GM12892 (cell line): ENCODE measurements around the gene TMEM139.

Experiments used
- POLR2A ChIP-seq: IDR thresholded peaks from 2 replicates; pipeline ENCODE4 v1.6.1; 2011; ENCODE audit warnings: low read depth, low read length, control low read depth
- POLR2AphosphoS5 ChIP-seq: IDR thresholded peaks from 2 replicates; pipeline ENCODE4 v1.6.1; 2011; ENCODE audit warnings: low read depth, low read length, control low read depth
- TAF1 ChIP-seq: IDR thresholded peaks from 2 replicates; pipeline ENCODE4 v1.6.1; 2011; ENCODE audit warnings: low read depth, mild to moderate bottlenecking, control low read depth, low read length, borderline replicate concordance

DNA sequence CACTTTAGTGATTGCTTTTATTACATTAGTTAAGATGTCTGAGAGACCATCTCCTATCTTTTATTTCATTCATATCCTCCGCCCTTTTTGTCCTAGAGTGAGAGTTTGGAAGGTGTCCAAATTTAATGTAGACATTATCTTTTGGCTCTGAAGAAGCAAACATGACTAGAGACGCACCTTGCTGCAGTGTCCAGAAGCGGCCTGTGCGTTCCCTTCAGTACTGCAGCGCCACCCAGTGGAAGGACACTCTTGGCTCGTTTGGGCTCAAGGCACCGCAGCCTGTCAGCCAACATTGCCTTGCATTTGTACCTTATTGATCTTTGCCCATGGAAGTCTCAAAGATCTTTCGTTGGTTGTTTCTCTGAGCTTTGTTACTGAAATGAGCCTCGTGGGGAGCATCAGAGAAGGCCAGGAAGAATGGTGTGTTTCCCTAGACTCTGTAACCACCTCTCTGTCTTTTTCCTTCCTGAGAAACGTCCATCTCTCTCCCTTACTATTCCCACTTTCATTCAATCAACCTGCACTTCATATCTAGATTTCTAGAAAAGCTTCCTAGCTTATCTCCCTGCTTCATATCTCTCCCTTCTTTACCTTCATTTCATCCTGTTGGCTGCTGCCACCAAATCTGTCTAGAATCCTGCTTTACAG lies 20.8 kb downstream of the TMEM139 start:
- TF ChIP-seq POLR2A: no peak
- TF ChIP-seq POLR2AphosphoS5: no peak
- TF ChIP-seq TAF1: no peak
